Measurements from ENCODE around the gene METAP1D.
A peak's percentile ranks its signal among the peaks of the same experiment; 100 is the strongest.
"Not testable (repeated sequence)": the region's sequence is repeated elsewhere in the genome, so short reads cannot be mapped to it uniquely, and the experiment has no call there.

METAP1D gene

GRCh38 chr2:172106108-172106961 lies 106.6 kb downstream of the METAP1D start:
- DNase-seq = no peak

GRCh38 chr2:172107690-172108586 lies 108.2 kb downstream of the METAP1D start:
- DNase-seq = no peak

GRCh38 chr2:172108587-172108930 lies 108.8 kb downstream of the METAP1D start:
- DNase-seq = no peak

- DNase-seq = no peak
Measured at GRCh38 chr2:172109256-172109987, 109.7 kb downstream of the METAP1D start.

- no peak for DNase-seq
Measured at GRCh38 chr2:172109988-172110811, 110.4 kb downstream of the METAP1D start.

- DNase-seq = peak; percentile 18
Measured at GRCh38 chr2:172113617-172114016, 113.9 kb downstream of the METAP1D start.

GRCh38 chr2:172114176-172114575 lies 114.4 kb downstream of the METAP1D start:
- not testable (repeated sequence) for DNase-seq

- no peak for DNase-seq
Measured at GRCh38 chr2:172114579-172114978, 114.8 kb downstream of the METAP1D start.

- no peak for DNase-seq
Measured at GRCh38 chr2:172116107-172116506, 116.4 kb downstream of the METAP1D start.

GRCh38 chr2:172119089-172119488 lies 119.3 kb downstream of the METAP1D start:
- DNase-seq = no peak

- no peak for DNase-seq
Measured at GRCh38 chr2:172120118-172120517, 120.4 kb downstream of the METAP1D start.

- DNase-seq = no peak
Measured at GRCh38 chr2:172128484-172128883, 128.7 kb downstream of the METAP1D start.

- no peak for DNase-seq
Measured at GRCh38 chr2:172129404-172129803, 129.7 kb downstream of the METAP1D start.
